Measurements from ENCODE around the gene PPP1R1B. TPM values are rescaled to one million over a fixed set of nuclear protein-coding genes. Genes with fewer than 3 reads are reported as not detected.

The PPP1R1B gene
- total and polyA plus RNA-seq, 2 of the 4 experiments (the other 2 are of a cell fraction) = not detected

DNA sequence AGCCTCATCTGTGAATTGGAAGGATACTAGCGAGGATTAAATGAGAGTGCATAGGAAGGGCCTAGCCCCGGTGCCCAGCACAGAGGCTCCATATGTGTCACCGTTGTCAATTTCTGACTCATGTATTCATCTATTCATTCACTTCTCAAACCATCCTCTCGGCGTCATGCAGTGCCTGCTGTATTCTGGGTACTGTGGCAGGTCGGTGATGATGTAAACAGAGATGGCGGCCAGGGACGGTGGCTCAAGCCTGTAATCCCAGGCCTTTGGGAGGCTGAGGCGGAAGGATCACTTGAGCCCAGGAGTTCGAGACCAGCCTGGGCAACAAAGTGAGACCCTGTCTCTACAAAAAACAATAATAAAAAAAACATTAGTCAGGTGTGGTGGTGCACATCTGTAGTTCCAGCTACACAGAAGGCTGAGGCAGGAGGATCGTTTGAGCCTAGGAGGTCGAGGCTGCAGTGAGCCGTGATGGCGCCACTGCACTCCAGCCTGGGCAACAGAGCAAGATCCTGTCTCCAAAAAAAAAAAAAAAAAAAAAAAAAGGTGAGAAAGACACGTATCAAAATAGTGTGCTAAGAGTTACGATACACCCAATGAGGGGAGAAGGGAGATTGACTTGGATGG is 4.3 kb upstream of the PPP1R1B start:
- H3K23ac ChIP-seq (ENCODE audit: low read depth, low read length) = no peak overlapping the region
- H3K9me3 ChIP-seq (ENCODE audit: control insufficient read depth, insufficient read depth, low read length) = no peaks in the 10 kb centered on the region
- H2AK9ac ChIP-seq (replicated peaks; ENCODE audit: low read depth, low read length, poor library complexity) = no peak overlapping the region
- ChIA-PET POLR2A (ENCODE audit: unreplicated experiment) (no interaction called here), CTCF (interaction anchor here (1.0 to 1.5 kb wide), 8 partner anchors 8 to 108 kb away, joined by 3 to 11 read pairs (median 6); partner anchors contain the start of genes MIEN1 and TCAP)
- no peaks in the 10 kb centered on the region for H3K9me1 ChIP-seq (ENCODE audit: insufficient read depth, low read length)
- 83% methylated on average over 2 of the region's 16 CpGs; no CpG with 5 or more reads in 1 of the 2 experiments for WGBS, 2 experiments (ENCODE audit: extremely low coverage in 2 of 2, insufficient read length in 1 of 2)
- H3K27me3 ChIP-seq (ENCODE audit: control insufficient read depth, insufficient read depth, low read length) = peaks cover 52% of the 10 kb centered on the region
- H4K91ac ChIP-seq (ENCODE audit: insufficient read depth, low read depth, low read length) = no peak overlapping the region
- no peaks in the 10 kb centered on the region for H3K36me3 ChIP-seq (ENCODE audit: control insufficient read depth, insufficient read depth, low read length)
- no peak for DNase-seq
- no peak overlapping the region for H2AK5ac ChIP-seq (ENCODE audit: low read depth, low read length)
- H3K4ac ChIP-seq (ENCODE audit: low read depth, low read length) = no peak overlapping the region
- H3K4me2 ChIP-seq (ENCODE audit: low read depth, low read length) = peak overlapping the region; percentile 74
- H3K27ac ChIP-seq (ENCODE audit: insufficient read depth, low read length) = no peak overlapping the region
- no peaks in the 10 kb centered on the region for H3K79me1 ChIP-seq (ENCODE audit: low read depth in 1 of 2, low read length in 2 of 2)
- intact Hi-C loops (cut with micrococcal nuclease) (loop anchor here (1.0 to 10.0 kb wide), 5 partner anchors 50 to 362 kb away; partner anchors contain the start of gene PSMD3), in situ Hi-C loops (cut with MboI; ENCODE audit: low sequenced_read_pairs) (loop anchor here (5.0 kb wide), 1 partner anchor 80 kb away; no protein-coding TSS in a partner anchor), dilution Hi-C loops (cut with HindIII; ENCODE audit: low sequenced_read_pairs, unreplicated experiment) (no loop called here)
- H2BK120ac ChIP-seq (ENCODE audit: low read depth, low read length) = no peak overlapping the region
- H3K4me3 ChIP-seq (ENCODE audit: insufficient read depth, low read depth, low read length) = no peak overlapping the region
- no peaks in the 10 kb centered on the region for H4K20me1 ChIP-seq (ENCODE audit: insufficient read depth, low read length)
- TF ChIP-seq CHD1 (IDR thresholded peaks at IDR 0.05; ENCODE audit: low read depth, low read length) (no peak), CEBPB (IDR thresholded peaks at IDR 0.05; ENCODE audit: low read depth, low read length) (no peak), SMC3 (IDR thresholded peaks at IDR 0.05; ENCODE audit: low read depth, low read length) (no peak)
- 0 out of 2 replicates have a peak overlapping the region, but pooled peaks have one; percentile 3 for H3K9ac ChIP-seq (ENCODE audit: low read depth, low read length)
- no peak overlapping the region for H3K18ac ChIP-seq (ENCODE audit: low read depth, low read length)
- H4K5ac ChIP-seq (ENCODE audit: low read depth, low read length) = no peak overlapping the region
- H3K14ac ChIP-seq (replicated peaks; ENCODE audit: low read depth, low read length) = no peak overlapping the region
- no peak overlapping the region for H2BK20ac ChIP-seq (ENCODE audit: low read depth, low read length)
- H2BK15ac ChIP-seq (ENCODE audit: low read depth, low read length) = no peak overlapping the region
- no TSS peak for BruUV-seq (replicated peaks)
- H2BK5ac ChIP-seq (ENCODE audit: low read depth, low read length, poor library complexity, severe bottlenecking) = no peak overlapping the region
- H4K8ac ChIP-seq (ENCODE audit: low read depth in 2 of 2, low read length in 2 of 2) = no peak overlapping the region
- peaks cover 3% of the 10 kb centered on the region; the same call in 1 of the 2 replicates for H3K4me1 ChIP-seq (ENCODE audit: control insufficient read depth, insufficient read depth, low read length)
- no peak overlapping the region; the same call in 1 of the 2 replicates for H3K56ac ChIP-seq (ENCODE audit: extremely low read depth, insufficient read depth, low read length)
- H2AFZ ChIP-seq (replicated peaks; ENCODE audit: low read length, poor library complexity) = no peak overlapping the region
- ATAC-seq (ENCODE audit: low read depth) = no peak
